Measurements from ENCODE around the gene KIRREL3.

Gene KIRREL3

GRCh38 chr11:126673319-126673718 lies 327.3 kb downstream of the KIRREL3 start:
- H3K36me3 ChIP-seq (ENCODE audit: insufficient read depth, low read length): no peaks in the 10 kb centered on the region
- no peaks in the 10 kb centered on the region; the same call in none of the 2 replicates for H3K27me3 ChIP-seq (ENCODE audit: insufficient read depth, low read length)
- H3K79me2 ChIP-seq (ENCODE audit: control insufficient read depth, insufficient read depth, low read length, unreplicated experiment): no peaks in the 10 kb centered on the region
- H3K4me3 ChIP-seq (ENCODE audit: low read depth, low read length): no peak overlapping the region
- H2AFZ ChIP-seq (ENCODE audit: low read length, unreplicated experiment): no peak overlapping the region
- H3K27ac ChIP-seq (ENCODE audit: low read depth, low read length): no peak overlapping the region
- H3K4me1 ChIP-seq (ENCODE audit: control insufficient read depth, insufficient read depth, low read length, unreplicated experiment): no peaks in the 10 kb centered on the region

GRCh38 chr11:126669416-126669815 lies 331.2 kb downstream of the KIRREL3 start:
- no peaks in the 10 kb centered on the region for H3K79me2 ChIP-seq (ENCODE audit: control insufficient read depth, insufficient read depth, low read length, unreplicated experiment)
- H3K4me3 ChIP-seq (ENCODE audit: low read depth, low read length): no peak overlapping the region
- H3K27me3 ChIP-seq (ENCODE audit: insufficient read depth, low read length): peaks cover 12% of the 10 kb centered on the region
- H3K27ac ChIP-seq (ENCODE audit: low read depth, low read length): no peak overlapping the region
- no peaks in the 10 kb centered on the region for H3K4me1 ChIP-seq (ENCODE audit: control insufficient read depth, insufficient read depth, low read length, unreplicated experiment)
- H3K36me3 ChIP-seq (ENCODE audit: insufficient read depth, low read length): no peaks in the 10 kb centered on the region
- H2AFZ ChIP-seq (ENCODE audit: low read length, unreplicated experiment): no peak overlapping the region

GRCh38 chr11:126664643-126665042 lies 335.9 kb downstream of the KIRREL3 start:
- no peak overlapping the region for H2AFZ ChIP-seq (ENCODE audit: low read length, unreplicated experiment)
- no peaks in the 10 kb centered on the region for H3K4me1 ChIP-seq (ENCODE audit: control insufficient read depth, insufficient read depth, low read length, unreplicated experiment)
- peaks cover 12% of the 10 kb centered on the region for H3K27me3 ChIP-seq (ENCODE audit: insufficient read depth, low read length)
- no peak overlapping the region for H3K27ac ChIP-seq (ENCODE audit: low read depth, low read length)
- no peak overlapping the region for H3K4me3 ChIP-seq (ENCODE audit: low read depth, low read length)
- no peaks in the 10 kb centered on the region for H3K36me3 ChIP-seq (ENCODE audit: insufficient read depth, low read length)
- H3K79me2 ChIP-seq (ENCODE audit: control insufficient read depth, insufficient read depth, low read length, unreplicated experiment): no peaks in the 10 kb centered on the region

- no peak overlapping the region for H2AFZ ChIP-seq (ENCODE audit: low read length, unreplicated experiment)
- no peaks in the 10 kb centered on the region for H3K36me3 ChIP-seq (ENCODE audit: insufficient read depth, low read length)
- no peak overlapping the region for H3K27ac ChIP-seq (ENCODE audit: low read depth, low read length)
- no peaks in the 10 kb centered on the region for H3K79me2 ChIP-seq (ENCODE audit: control insufficient read depth, insufficient read depth, low read length, unreplicated experiment)
- no peak overlapping the region for H3K4me3 ChIP-seq (ENCODE audit: low read depth, low read length)
- H3K4me1 ChIP-seq (ENCODE audit: control insufficient read depth, insufficient read depth, low read length, unreplicated experiment): no peaks in the 10 kb centered on the region
- peaks cover 12% of the 10 kb centered on the region for H3K27me3 ChIP-seq (ENCODE audit: insufficient read depth, low read length)
Observed at GRCh38 chr11:126663749-126664592, 336.6 kb downstream of the KIRREL3 start.

GRCh38 chr11:126662035-126662790 lies 338.4 kb downstream of the KIRREL3 start:
- H2AFZ ChIP-seq (ENCODE audit: low read length, unreplicated experiment): no peak overlapping the region
- H3K27ac ChIP-seq (ENCODE audit: low read depth, low read length): no peak overlapping the region

GRCh38 chr11:126660761-126661425 lies 339.7 kb downstream of the KIRREL3 start:
- no peak overlapping the region for H3K4me3 ChIP-seq (ENCODE audit: low read depth, low read length)
- no peak overlapping the region for H3K27ac ChIP-seq (ENCODE audit: low read depth, low read length)
- H3K4me1 ChIP-seq (ENCODE audit: control insufficient read depth, insufficient read depth, low read length, unreplicated experiment): peaks cover 1% of the 10 kb centered on the region
- H3K27me3 ChIP-seq (ENCODE audit: insufficient read depth, low read length): no peaks in the 10 kb centered on the region
- no peaks in the 10 kb centered on the region for H3K36me3 ChIP-seq (ENCODE audit: insufficient read depth, low read length)
- H2AFZ ChIP-seq (ENCODE audit: low read length, unreplicated experiment): no peak overlapping the region
- H3K79me2 ChIP-seq (ENCODE audit: control insufficient read depth, insufficient read depth, low read length, unreplicated experiment): no peaks in the 10 kb centered on the region

More at GRCh38 chr11:126662035-126662790, 338.4 kb downstream of the KIRREL3 start:
- H3K4me3 ChIP-seq (ENCODE audit: low read depth, low read length): no peak overlapping the region
- H3K27me3 ChIP-seq (ENCODE audit: insufficient read depth, low read length): peaks cover 2% of the 10 kb centered on the region; the same call in 1 of the 2 replicates
- no peaks in the 10 kb centered on the region for H3K79me2 ChIP-seq (ENCODE audit: control insufficient read depth, insufficient read depth, low read length, unreplicated experiment)
- no peaks in the 10 kb centered on the region for H3K4me1 ChIP-seq (ENCODE audit: control insufficient read depth, insufficient read depth, low read length, unreplicated experiment)
- H3K36me3 ChIP-seq (ENCODE audit: insufficient read depth, low read length): no peaks in the 10 kb centered on the region

- H3K27me3 ChIP-seq (ENCODE audit: insufficient read depth, low read length): no peaks in the 10 kb centered on the region
- peaks cover 7% of the 10 kb centered on the region for H3K4me1 ChIP-seq (ENCODE audit: control insufficient read depth, insufficient read depth, low read length, unreplicated experiment)
- H2AFZ ChIP-seq (ENCODE audit: low read length, unreplicated experiment): no peak overlapping the region
- no peak overlapping the region for H3K27ac ChIP-seq (ENCODE audit: low read depth, low read length)
- no peak overlapping the region for H3K4me3 ChIP-seq (ENCODE audit: low read depth, low read length)
- H3K36me3 ChIP-seq (ENCODE audit: insufficient read depth, low read length): no peaks in the 10 kb centered on the region
- H3K79me2 ChIP-seq (ENCODE audit: control insufficient read depth, insufficient read depth, low read length, unreplicated experiment): no peaks in the 10 kb centered on the region
Observed at GRCh38 chr11:126660321-126660720, 340.2 kb downstream of the KIRREL3 start.

GRCh38 chr11:126658306-126659056 lies 342.1 kb downstream of the KIRREL3 start:
- Histone ChIP-seq H3K27me3 (ENCODE audit: insufficient read depth, low read length) (no peaks in the 10 kb centered on the region), H3K36me3 (ENCODE audit: insufficient read depth, low read length) (no peaks in the 10 kb centered on the region), H3K79me2 (ENCODE audit: control insufficient read depth, insufficient read depth, low read length, unreplicated experiment) (no peaks in the 10 kb centered on the region), H3K4me1 (ENCODE audit: control insufficient read depth, insufficient read depth, low read length, unreplicated experiment) (peaks cover 10% of the 10 kb centered on the region), H3K4me3 (ENCODE audit: low read depth, low read length) (no peak overlapping the region), H3K27ac (ENCODE audit: low read depth, low read length) (no peak overlapping the region), H2AFZ (ENCODE audit: low read length, unreplicated experiment) (no peak overlapping the region)

- Histone ChIP-seq H3K4me1 (ENCODE audit: control insufficient read depth, insufficient read depth, low read length, unreplicated experiment) (peaks cover 10% of the 10 kb centered on the region), H3K27ac (ENCODE audit: low read depth, low read length) (no peak overlapping the region), H3K79me2 (ENCODE audit: control insufficient read depth, insufficient read depth, low read length, unreplicated experiment) (no peaks in the 10 kb centered on the region), H3K4me3 (ENCODE audit: low read depth, low read length) (no peak overlapping the region), H3K27me3 (ENCODE audit: insufficient read depth, low read length) (no peaks in the 10 kb centered on the region), H2AFZ (ENCODE audit: low read length, unreplicated experiment) (peak overlapping the region; percentile 14), H3K36me3 (ENCODE audit: insufficient read depth, low read length) (no peaks in the 10 kb centered on the region)
Observed at GRCh38 chr11:126655807-126656128, 344.8 kb downstream of the KIRREL3 start.

Data from ACC112 (cell line).